Trophoblast cell (in vitro differentiated cells and primary cell): ENCODE measurements around the gene PAK6.

Experiments used
- DNase-seq, 2 donors: peaks; one replicate each; pipeline ENCODE4 v3.0.0-alpha.2; 2016
- H2AFZ ChIP-seq: 2 replicates; pipeline ENCODE4 v1.6.1; 2013; ENCODE audit warnings: low read length, moderate library complexity, mild to moderate bottlenecking; ENCODE audit not compliant: insufficient read depth, poor library complexity
- H2AK5ac ChIP-seq: 2 replicates; pipeline ENCODE4 v1.6.1; 2013; ENCODE audit warnings: mild to moderate bottlenecking, low read length
- H2BK120ac ChIP-seq: 2 replicates; pipeline ENCODE4 v1.6.1; 2013; ENCODE audit warnings: low read length, mild to moderate bottlenecking, moderate library complexity; ENCODE audit not compliant: insufficient read depth, poor library complexity
- H2BK12ac ChIP-seq: 2 replicates; pipeline ENCODE4 v1.6.1; 2013; ENCODE audit warnings: mild to moderate bottlenecking, low read length, moderate library complexity
- H2BK5ac ChIP-seq: 2 replicates; pipeline ENCODE4 v1.6.1; 2013; ENCODE audit warnings: low read length, low read depth, moderate library complexity, mild to moderate bottlenecking; ENCODE audit not compliant: poor library complexity
- H3K14ac ChIP-seq: 2 replicates; pipeline ENCODE4 v1.6.1; 2013; ENCODE audit warnings: mild to moderate bottlenecking, low read length
- H3K18ac ChIP-seq: 2 replicates; pipeline ENCODE4 v1.6.1; 2013; ENCODE audit warnings: mild to moderate bottlenecking, low read length
- H3K23ac ChIP-seq: 2 replicates; pipeline ENCODE4 v1.6.1; 2013; ENCODE audit warnings: low read length
- H3K27ac ChIP-seq: 2 replicates; pipeline ENCODE4 v1.5.1; 2013; ENCODE audit warnings: low read depth, mild to moderate bottlenecking, inconsistent platforms, low read length, moderate library complexity
- H3K27me3 ChIP-seq: 2 replicates; pipeline ENCODE4 v1.6.1; 2013; ENCODE audit warnings: inconsistent platforms, mild to moderate bottlenecking, low read length, moderate library complexity; ENCODE audit not compliant: insufficient read depth
- H3K36me3 ChIP-seq, 2 experiments: 1 replicate in 1 of 2; 2 replicates in 1 of 2; pipeline ENCODE4 v1.6.1; 2013; ENCODE audit warnings: low read length in 2 of 2, mild to moderate bottlenecking in 2 of 2, moderate library complexity in 1 of 2; ENCODE audit not compliant: insufficient read depth in 2 of 2, control insufficient read depth in 1 of 2
- H3K4ac ChIP-seq: 2 replicates; pipeline ENCODE4 v1.6.1; 2013; ENCODE audit warnings: low read depth, mild to moderate bottlenecking, low read length, moderate library complexity
- H3K4me1 ChIP-seq, 2 experiments: 1 replicate in 1 of 2; 2 replicates in 1 of 2; pipeline ENCODE4 v1.6.1; 2013; ENCODE audit warnings: low read length in 2 of 2, mild to moderate bottlenecking in 2 of 2, moderate library complexity in 1 of 2; ENCODE audit not compliant: insufficient read depth in 2 of 2, control insufficient read depth in 1 of 2
- H3K4me2 ChIP-seq: 2 replicates; pipeline ENCODE4 v1.6.1; 2013; ENCODE audit warnings: inconsistent platforms, mild to moderate bottlenecking, low read length, moderate library complexity
- H3K4me3 ChIP-seq: 2 replicates; pipeline ENCODE4 v1.5.1; 2013; ENCODE audit warnings: mild to moderate bottlenecking, low read depth, low read length, inconsistent platforms
- H3K79me1 ChIP-seq: one replicate; pipeline ENCODE4 v1.6.1; 2013; ENCODE audit warnings: low read length
- H3K79me2 ChIP-seq: 2 replicates; pipeline ENCODE4 v1.6.1; 2013; ENCODE audit warnings: low read length, mild to moderate bottlenecking; ENCODE audit not compliant: control insufficient read depth, insufficient read depth, poor library complexity
- H3K9ac ChIP-seq: 2 replicates; pipeline ENCODE4 v1.6.1; 2013; ENCODE audit warnings: mild to moderate bottlenecking, low read length
- H3K9me3 ChIP-seq: 2 replicates; pipeline ENCODE4 v1.6.1; 2013; ENCODE audit warnings: low read depth, mild to moderate bottlenecking, control low read depth, inconsistent platforms, low read length; ENCODE audit not compliant: insufficient read depth
- H4K12ac ChIP-seq: 2 replicates; pipeline ENCODE4 v1.6.1; 2013; ENCODE audit warnings: low read depth, mild to moderate bottlenecking, low read length, moderate library complexity
- H4K8ac ChIP-seq: 2 replicates; pipeline ENCODE4 v1.6.1; 2013; ENCODE audit warnings: low read depth, mild to moderate bottlenecking, low read length, moderate library complexity
- H4K91ac ChIP-seq: one replicate; pipeline ENCODE4 v1.6.1; 2013; ENCODE audit warnings: low read depth, mild to moderate bottlenecking, low read length, moderate library complexity
- WGBS: extraction: QIAGEN DNeasy Blood & Tissue Kit; methylation state at CpG from one replicate; pipeline ENCODE4 v1.1.7; 2013; ENCODE audit warnings: missing lambda C conversion rate; ENCODE audit not compliant: insufficient read length, insufficient coverage; ENCODE audit errors: extremely low coverage; 5-methylcytosine and 5-hydroxymethylcytosine counted together

Gene PAK6

DNA sequence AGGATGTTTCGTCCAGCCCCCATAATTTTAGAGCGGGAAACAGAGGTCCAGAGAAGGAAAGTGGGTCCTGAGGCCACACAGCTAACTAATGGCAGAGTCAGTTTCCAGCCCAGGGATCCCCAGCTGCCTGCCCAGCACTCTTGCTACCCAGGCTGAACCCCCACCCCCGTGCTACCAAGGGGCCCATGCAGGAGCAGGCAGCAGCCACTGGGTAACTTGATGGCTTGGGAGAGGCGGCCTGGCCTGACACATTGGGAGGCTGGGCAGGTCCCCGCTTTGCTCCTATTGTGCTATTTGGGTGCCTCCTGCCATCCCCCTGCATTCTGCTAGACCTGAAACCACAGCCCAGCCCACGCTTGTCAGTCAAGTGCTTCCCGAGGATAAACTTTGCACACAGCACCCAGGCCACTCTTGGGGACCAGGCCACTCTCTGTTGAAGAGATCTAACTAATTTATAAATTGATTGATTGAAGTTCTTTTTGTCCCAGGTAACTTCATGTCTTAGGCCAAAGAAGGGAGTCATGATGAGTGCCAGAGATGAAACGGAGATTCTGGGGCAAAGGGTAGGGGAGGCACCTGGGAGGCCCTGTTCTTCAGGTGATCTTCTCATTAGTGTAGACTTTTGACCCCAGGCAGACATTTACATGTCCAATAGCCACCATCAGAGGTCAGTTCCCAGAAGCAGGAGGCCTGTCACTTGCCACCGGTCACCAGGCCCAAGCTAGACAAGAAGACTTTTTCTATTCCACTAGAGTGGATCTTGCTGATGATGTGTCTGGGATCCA lies 7.0 kb downstream of the PAK6 start:
- Histone ChIP-seq H3K14ac (peak overlapping the region; percentile 3), H3K4ac (no peak overlapping the region), H2BK120ac (peak overlapping the region; percentile 9), H2AK5ac (peak overlapping the region; percentile 81), H4K91ac (peak overlapping the region; percentile 64), H2BK5ac (peak overlapping the region; percentile 2), H3K36me3 (no peaks in the 10 kb centered on the region), H2AFZ (no peak overlapping the region), H3K9ac (no peak overlapping the region), H3K4me1 (peaks cover 25 to 28% of the 10 kb centered on the region in 2 experiments), H3K79me1 (peaks cover 10% of the 10 kb centered on the region), H4K8ac (peak overlapping the region; percentile 0), H2BK12ac (peak overlapping the region; percentile 50), H3K27me3 (no peaks in the 10 kb centered on the region), H3K18ac (peak overlapping the region; percentile 1), H4K12ac (peak overlapping the region; percentile 1), H3K9me3 (peaks cover 2% of the 10 kb centered on the region), H3K4me2 (no peak overlapping the region), H3K23ac (no peak overlapping the region), H3K27ac (peak overlapping the region; percentile 73), H3K79me2 (peaks cover 3% of the 10 kb centered on the region), H3K4me3 (no peak overlapping the region)
- DNase-seq, result no peak
- WGBS, result no CpG with 5 or more reads among the region's 9 CpGs

DNA sequence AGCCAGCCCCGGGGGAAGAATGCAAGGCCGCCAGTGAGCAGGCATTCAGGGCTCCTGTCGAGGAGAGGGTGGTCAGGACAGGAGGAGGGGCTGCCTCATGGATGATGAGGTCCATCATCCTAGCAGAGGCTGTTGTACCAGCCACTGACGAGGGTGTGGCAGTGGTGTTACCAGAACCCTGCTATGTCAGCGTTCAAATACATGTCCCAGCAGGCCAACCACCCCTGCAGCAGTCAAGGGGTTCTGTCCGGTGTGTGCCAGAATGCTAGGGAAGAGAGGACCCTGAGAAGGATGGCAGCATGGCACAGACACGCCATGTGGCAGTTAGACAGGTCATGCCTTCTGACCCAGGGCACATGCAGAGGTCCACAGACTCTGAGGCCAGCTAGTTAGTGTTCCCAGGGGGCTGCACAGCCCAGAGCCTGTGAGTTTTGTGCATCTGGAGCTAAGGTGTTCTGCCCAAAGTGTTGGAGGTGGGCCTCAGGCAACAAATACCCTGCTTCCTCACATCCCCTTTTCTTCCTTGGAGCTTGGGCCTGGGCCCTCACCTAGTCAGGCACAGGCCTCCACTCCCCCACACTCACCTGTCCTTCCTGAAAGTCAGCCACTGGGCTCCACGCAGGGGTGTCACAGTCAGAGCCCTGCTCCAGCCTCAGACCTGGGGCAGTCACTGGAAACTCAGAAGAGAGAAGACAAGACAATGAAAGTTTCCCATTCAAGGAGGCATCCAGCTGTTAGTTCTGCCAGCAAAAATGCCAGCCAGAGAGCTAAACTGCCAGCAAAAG lies 7.8 kb downstream of the PAK6 start:
- Histone ChIP-seq H3K4ac (no peak overlapping the region), H4K12ac (no peak overlapping the region), H3K79me2 (peaks cover 3% of the 10 kb centered on the region), H3K36me3 (no peaks in the 10 kb centered on the region), H4K8ac (no peak overlapping the region), H3K4me1 (peaks cover 23 to 27% of the 10 kb centered on the region in 2 experiments), H3K9me3 (no peaks in the 10 kb centered on the region), H3K79me1 (peaks cover 10% of the 10 kb centered on the region), H2BK5ac (no peak overlapping the region), H2BK120ac (no peak overlapping the region), H2AK5ac (peak overlapping the region; percentile 46), H3K4me2 (no peak overlapping the region), H2AFZ (no peak overlapping the region), H3K18ac (no peak overlapping the region), H3K27ac (no peak overlapping the region), H4K91ac (peak overlapping the region; percentile 64), H3K27me3 (no peaks in the 10 kb centered on the region), H3K4me3 (no peak overlapping the region), H3K23ac (no peak overlapping the region), H3K9ac (no peak overlapping the region), H2BK12ac (peak overlapping the region; percentile 2), H3K14ac (no peak overlapping the region)
- no CpG with 5 or more reads among the region's 8 CpGs for WGBS
- DNase-seq, result no peak

DNA sequence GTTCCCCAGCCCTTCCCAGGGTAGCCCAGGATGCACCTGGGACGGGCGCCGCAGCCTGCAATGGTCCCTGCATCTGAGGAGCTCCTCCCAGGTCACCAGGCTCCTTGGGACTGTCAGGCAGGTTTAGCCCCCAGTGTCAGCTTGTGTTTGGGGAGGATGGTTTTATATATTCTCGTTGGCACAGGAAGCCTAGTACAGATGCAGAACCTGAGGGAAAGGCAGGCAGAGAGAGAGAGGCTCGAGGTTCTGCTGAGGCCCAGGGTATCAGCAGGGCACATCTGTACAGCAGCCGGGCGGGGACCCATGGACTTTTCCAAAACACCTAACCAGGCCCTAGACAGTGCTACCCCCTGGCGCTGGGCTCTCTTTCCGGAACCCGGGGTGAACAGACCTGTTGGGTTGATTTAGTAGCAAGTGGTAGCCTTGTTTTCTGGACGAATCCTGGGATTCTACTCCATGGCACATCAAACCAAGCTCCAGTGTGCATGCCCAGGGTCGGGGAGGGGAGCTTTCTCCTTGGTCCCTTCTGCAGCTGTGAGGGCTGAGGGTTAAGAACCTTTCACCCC lies 8.6 kb downstream of the PAK6 start:
- no peak overlapping the region for H2AK5ac ChIP-seq
- H3K9me3 ChIP-seq, result no peaks in the 10 kb centered on the region
- no peak overlapping the region for H3K18ac ChIP-seq
- WGBS, result no CpG with 5 or more reads among the region's 12 CpGs
- H2AFZ ChIP-seq, result no peak overlapping the region
- H2BK12ac ChIP-seq, result peak overlapping the region; percentile 15
- no peak overlapping the region for H3K4me2 ChIP-seq
- H2BK5ac ChIP-seq, result no peak overlapping the region
- H3K27me3 ChIP-seq, result peaks cover 2% of the 10 kb centered on the region
- no peak overlapping the region for H3K9ac ChIP-seq
- H4K8ac ChIP-seq, result no peak overlapping the region
- no peak for DNase-seq
- H3K27ac ChIP-seq, result no peak overlapping the region
- H3K4me1 ChIP-seq, result peaks cover 31 to 34% of the 10 kb centered on the region in 2 experiments
- H4K12ac ChIP-seq, result no peak overlapping the region
- no peak overlapping the region for H3K4ac ChIP-seq
- peak overlapping the region; percentile 16 for H4K91ac ChIP-seq
- H3K79me1 ChIP-seq, result peaks cover 12% of the 10 kb centered on the region
- no peak overlapping the region for H3K14ac ChIP-seq
- no peak overlapping the region for H3K4me3 ChIP-seq
- peaks cover 4% of the 10 kb centered on the region for H3K79me2 ChIP-seq
- H3K36me3 ChIP-seq, result no peaks in the 10 kb centered on the region
- no peak overlapping the region for H3K23ac ChIP-seq
- no peak overlapping the region for H2BK120ac ChIP-seq

GRCh38 chr15:40248006-40248783 lies 9.3 kb downstream of the PAK6 start:
- no peak overlapping the region for H4K8ac ChIP-seq
- H3K9me3 ChIP-seq, result no peaks in the 10 kb centered on the region
- H3K9ac ChIP-seq, result no peak overlapping the region
- no peak overlapping the region for H3K23ac ChIP-seq
- no peaks in the 10 kb centered on the region for H3K36me3 ChIP-seq
- no CpG with 5 or more reads among the region's 17 CpGs for WGBS
- DNase-seq, result peak in 1 of 2 donors; percentile 22
- H3K4ac ChIP-seq, result no peak overlapping the region
- no peak overlapping the region for H3K14ac ChIP-seq
- H3K79me1 ChIP-seq, result peaks cover 19% of the 10 kb centered on the region
- H3K27me3 ChIP-seq, result peaks cover 4% of the 10 kb centered on the region
- no peak overlapping the region for H2BK5ac ChIP-seq
- peaks cover 11% of the 10 kb centered on the region for H3K79me2 ChIP-seq
- no peak overlapping the region for H3K4me2 ChIP-seq
- H4K91ac ChIP-seq, result no peak overlapping the region
- peak overlapping the region; percentile 35 for H2BK12ac ChIP-seq
- no peak overlapping the region for H2AFZ ChIP-seq
- H3K4me3 ChIP-seq, result no peak overlapping the region
- H3K4me1 ChIP-seq, result peaks cover 37 to 38% of the 10 kb centered on the region in 2 experiments
- no peak overlapping the region for H3K18ac ChIP-seq
- H2BK120ac ChIP-seq, result no peak overlapping the region
- H3K27ac ChIP-seq, result no peak overlapping the region
- H2AK5ac ChIP-seq, result peak overlapping the region; percentile 3
- H4K12ac ChIP-seq, result no peak overlapping the region
